DMS79 (cell line): ENCODE measurements around the gene GRHL3.
A peak's percentile ranks its signal among the peaks of the same experiment; 100 is the strongest.
"Not testable (repeated sequence)": the region's sequence is repeated elsewhere in the genome, so short reads cannot be mapped to it uniquely, and the experiment has no call there.

Experiments used
- DNase-seq: peaks from one replicate; lab custom pipeline; 2025; lab: John Stamatoyannopoulos, UW

GRHL3 gene

GRCh38 chr1:24319312-24319863, at the start of gene GRHL3:
Gene GRHL3, plus strand, starts transcription at chr1:24319357. Its CDS starts 195 bp downstream, at chr1:24319552.
- peak; percentile 95 for DNase-seq

- DNase-seq, result not testable (repeated sequence)
Measured at GRCh38 chr1:24274203-24275103, 44.7 kb upstream of the GRHL3 start.

- no peak for DNase-seq
Measured at GRCh38 chr1:24275104-24275410, 44.1 kb upstream of the GRHL3 start.

GRCh38 chr1:24275510-24275909, 43.6 kb upstream of the GRHL3 start:
- no peak for DNase-seq

GRCh38 chr1:24276791-24277190, 42.4 kb upstream of the GRHL3 start:
- DNase-seq, result no peak

GRCh38 chr1:24277420-24278169, 41.6 kb upstream of the GRHL3 start:
- DNase-seq, result no peak

- no peak for DNase-seq
Measured at GRCh38 chr1:24278726-24279125, 40.4 kb upstream of the GRHL3 start.

GRCh38 chr1:24279590-24280232, 39.4 kb upstream of the GRHL3 start:
- DNase-seq, result no peak

- DNase-seq, result no peak
Measured at GRCh38 chr1:24281591-24281990, 37.6 kb upstream of the GRHL3 start.

GRCh38 chr1:24282491-24282890, 36.7 kb upstream of the GRHL3 start:
- DNase-seq, result no peak

GRCh38 chr1:24283326-24284155, 35.6 kb upstream of the GRHL3 start:
- no peak for DNase-seq

GRCh38 chr1:24284156-24284471, 35.0 kb upstream of the GRHL3 start:
- DNase-seq, result no peak

- DNase-seq, result no peak
Measured at GRCh38 chr1:24285231-24285630, 33.9 kb upstream of the GRHL3 start.

- no peak for DNase-seq
Measured at GRCh38 chr1:24286246-24287010, 32.7 kb upstream of the GRHL3 start.

- DNase-seq, result not testable (repeated sequence)
Measured at GRCh38 chr1:24287779-24288178, 31.4 kb upstream of the GRHL3 start.

GRCh38 chr1:24288479-24288878, 30.7 kb upstream of the GRHL3 start:
- no peak for DNase-seq

GRCh38 chr1:24289937-24290595, 29.1 kb upstream of the GRHL3 start:
- peak; percentile 96 for DNase-seq

GRCh38 chr1:24290933-24291487, 28.1 kb upstream of the GRHL3 start:
- no peak for DNase-seq

GRCh38 chr1:24292103-24292502, 27.1 kb upstream of the GRHL3 start:
- DNase-seq, result no peak

GRCh38 chr1:24292887-24293286, 26.3 kb upstream of the GRHL3 start:
- DNase-seq, result no peak
